Ovary (tissue), 3 donors: ENCODE data around the gene NPL.

Experiments used
- EP300 ChIP-seq: sonication (generic); formaldehyde crosslinking; IDR thresholded peaks from one replicate; pipeline ENCODE4 v1.6.1; 2017; ENCODE audit warnings: antibody characterized with exemption
- POLR2A ChIP-seq: fragments of 450-650 bp; IDR thresholded peaks from one replicate; pipeline ENCODE4 v1.6.1; 2017; ENCODE audit warnings: antibody characterized with exemption, mild to moderate bottlenecking, moderate library complexity
- TF ChIP-seq, protein P1 (sequence below), 3 donors: fragments of 450-650 bp in 2 of 3; fragments of 200-600 bp in 1 of 3; IDR thresholded peaks; one replicate each; pipeline versions ENCODE4 v1.5.1 to v1.8.0; 2016 to 2022; ENCODE audit warnings: antibody characterized with exemption in 3 of 3, mild to moderate bottlenecking in 1 of 3
- donor health status: DM: no; HTN: no; CAD: no.

GRCh38 chr1:182802006-182802803 lies 12.6 kb downstream of the NPL start:
- TF ChIP-seq EP300 (no peak), POLR2A (no peak)
- TF ChIP-seq, protein P1, sequence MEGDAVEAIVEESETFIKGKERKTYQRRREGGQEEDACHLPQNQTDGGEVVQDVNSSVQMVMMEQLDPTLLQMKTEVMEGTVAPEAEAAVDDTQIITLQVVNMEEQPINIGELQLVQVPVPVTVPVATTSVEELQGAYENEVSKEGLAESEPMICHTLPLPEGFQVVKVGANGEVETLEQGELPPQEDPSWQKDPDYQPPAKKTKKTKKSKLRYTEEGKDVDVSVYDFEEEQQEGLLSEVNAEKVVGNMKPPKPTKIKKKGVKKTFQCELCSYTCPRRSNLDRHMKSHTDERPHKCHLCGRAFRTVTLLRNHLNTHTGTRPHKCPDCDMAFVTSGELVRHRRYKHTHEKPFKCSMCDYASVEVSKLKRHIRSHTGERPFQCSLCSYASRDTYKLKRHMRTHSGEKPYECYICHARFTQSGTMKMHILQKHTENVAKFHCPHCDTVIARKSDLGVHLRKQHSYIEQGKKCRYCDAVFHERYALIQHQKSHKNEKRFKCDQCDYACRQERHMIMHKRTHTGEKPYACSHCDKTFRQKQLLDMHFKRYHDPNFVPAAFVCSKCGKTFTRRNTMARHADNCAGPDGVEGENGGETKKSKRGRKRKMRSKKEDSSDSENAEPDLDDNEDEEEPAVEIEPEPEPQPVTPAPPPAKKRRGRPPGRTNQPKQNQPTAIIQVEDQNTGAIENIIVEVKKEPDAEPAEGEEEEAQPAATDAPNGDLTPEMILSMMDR (IDR thresholded peaks at IDR 0.05): no peak
